ENCODE results near the gene ZNF618. TPM values are rescaled to one million over a fixed set of nuclear protein-coding genes. Genes with fewer than 3 reads are reported as not detected.
A peak's percentile ranks its signal among the peaks of the same experiment; 100 is the strongest.

The ZNF618 gene
- total RNA-seq, 4 donors from 2014 or later, result 0.26 to 1.2 (median 1.0) TPM

GRCh38 chr9:113898596-113898995 lies 22.5 kb downstream of the ZNF618 start:
- ATAC-seq, result no peak
- H3K4me1 ChIP-seq, result peaks cover 7 to 19% of the 10 kb centered on the region in 2 donors

GRCh38 chr9:113899205-113899604 lies 23.1 kb downstream of the ZNF618 start:
- no peak for TF ChIP-seq POLR2A (IDR thresholded peaks at IDR 0.05)
- TF ChIP-seq CTCF (IDR thresholded peaks at IDR 0.05 in 4 of 5, conservative IDR thresholded peaks at IDR 0.05 in 1 of 5), result no peak
- H3K4me3 ChIP-seq, result no peak overlapping the region
- peaks cover 7 to 19% of the 10 kb centered on the region in 2 donors for H3K4me1 ChIP-seq
- no peak for ATAC-seq
- DNase-seq, result no peak
- no peaks in the 10 kb centered on the region for H3K9me3 ChIP-seq
- no peaks in the 10 kb centered on the region for H3K27me3 ChIP-seq
- H3K36me3 ChIP-seq, result no peaks in the 10 kb centered on the region
- no peak overlapping the region for H3K27ac ChIP-seq
- intact Hi-C loops (cut with DNase I; ENCODE audit: low total_unique reads), result no loop called here
- in situ Hi-C loops (cut with MboI; ENCODE audit: low sequenced_read_pairs in 4 of 4), result no loop called here

More at GRCh38 chr9:113898596-113898995, 22.5 kb downstream of the ZNF618 start:
- Histone ChIP-seq H3K27me3 (no peaks in the 10 kb centered on the region), H3K9me3 (no peaks in the 10 kb centered on the region), H3K27ac (no peak overlapping the region), H3K36me3 (no peaks in the 10 kb centered on the region), H3K4me3 (no peak overlapping the region)
- no peak for TF ChIP-seq POLR2A (IDR thresholded peaks at IDR 0.05)
- no peak for TF ChIP-seq CTCF (IDR thresholded peaks at IDR 0.05 in 4 of 5, conservative IDR thresholded peaks at IDR 0.05 in 1 of 5)
- intact Hi-C loops (cut with DNase I; ENCODE audit: low total_unique reads), result no loop called here
- no peak for DNase-seq
- in situ Hi-C loops (cut with MboI; ENCODE audit: low sequenced_read_pairs in 4 of 4), result no loop called here

GRCh38 chr9:113901221-113901688 lies 25.1 kb downstream of the ZNF618 start:
- in situ Hi-C loops (cut with MboI; ENCODE audit: low sequenced_read_pairs in 4 of 4) (no loop called here), intact Hi-C loops (cut with DNase I; ENCODE audit: low total_unique reads) (no loop called here)
- Histone ChIP-seq H3K4me1 (peaks cover 10 to 19% of the 10 kb centered on the region in 2 donors), H3K36me3 (no peaks in the 10 kb centered on the region), H3K9me3 (no peaks in the 10 kb centered on the region), H3K27me3 (no peaks in the 10 kb centered on the region), H3K4me3 (peak overlapping the region in 2 of 4 donors; percentile 11 to 15), H3K27ac (no peak overlapping the region)
- DNase-seq (no peak), ATAC-seq (peak in 1 of 2 donors; percentile 36)
- TF ChIP-seq POLR2A (IDR thresholded peaks at IDR 0.05), result no peak
- TF ChIP-seq CTCF (IDR thresholded peaks at IDR 0.05 in 4 of 5, conservative IDR thresholded peaks at IDR 0.05 in 1 of 5), result no peak

- ATAC-seq, result no peak
- Histone ChIP-seq H3K27ac (no peak overlapping the region), H3K4me1 (peaks cover 23 to 32% of the 10 kb centered on the region in 2 donors), H3K4me3 (no peak overlapping the region), H3K27me3 (no peaks in the 10 kb centered on the region), H3K9me3 (no peaks in the 10 kb centered on the region), H3K36me3 (no peaks in the 10 kb centered on the region)
- TF ChIP-seq POLR2A (IDR thresholded peaks at IDR 0.05), result no peak
- TF ChIP-seq CTCF (IDR thresholded peaks at IDR 0.05 in 4 of 5, conservative IDR thresholded peaks at IDR 0.05 in 1 of 5), result no peak
- intact Hi-C loops (cut with DNase I; ENCODE audit: low total_unique reads) (no loop called here), in situ Hi-C loops (cut with MboI; ENCODE audit: low sequenced_read_pairs in 4 of 4) (no loop called here)
- no peak for DNase-seq
Observed at GRCh38 chr9:113903514-113904077, 27.5 kb downstream of the ZNF618 start.
